KG1 (cell line): ENCODE measurements around the gene CALHM1.
"Not testable (repeated sequence)": the region's sequence is repeated elsewhere in the genome, so short reads cannot be mapped to it uniquely, and the experiment has no call there.

ENCODE experiments used
- DNase-seq: peaks from one replicate; lab custom pipeline; 2025; lab: John Stamatoyannopoulos, UW

Gene CALHM1

GRCh38 chr10:103458720-103459119 lies at the start of gene CALHM1:
CALHM1 (minus strand) TSS chr10:103458900; CDS start chr10:103458751, 149 bp downstream.
- no peak for DNase-seq

- DNase-seq: no peak
Observed at GRCh38 chr10:103507235-103508191, 48.8 kb upstream of the CALHM1 start.

GRCh38 chr10:103506061-103506460 lies 47.4 kb upstream of the CALHM1 start:
- no peak for DNase-seq

GRCh38 chr10:103504181-103504783 lies 45.6 kb upstream of the CALHM1 start:
- no peak for DNase-seq

- DNase-seq: not testable (repeated sequence)
Observed at GRCh38 chr10:103503777-103504176, 45.1 kb upstream of the CALHM1 start.

GRCh38 chr10:103502849-103503660 lies 44.4 kb upstream of the CALHM1 start:
- DNase-seq: no peak

- no peak for DNase-seq
Observed at GRCh38 chr10:103501186-103501585, 42.5 kb upstream of the CALHM1 start.

- no peak for DNase-seq
Observed at GRCh38 chr10:103500481-103500880, 41.8 kb upstream of the CALHM1 start.

- DNase-seq: no peak
Observed at GRCh38 chr10:103499881-103500280, 41.2 kb upstream of the CALHM1 start.

GRCh38 chr10:103498936-103499638 lies 40.4 kb upstream of the CALHM1 start:
- no peak for DNase-seq

- no peak for DNase-seq
Observed at GRCh38 chr10:103497161-103497915, 38.6 kb upstream of the CALHM1 start.

GRCh38 chr10:103495321-103495720 lies 36.6 kb upstream of the CALHM1 start:
- no peak for DNase-seq

GRCh38 chr10:103493916-103494877 lies 35.5 kb upstream of the CALHM1 start:
- no peak for DNase-seq

- DNase-seq: no peak
Observed at GRCh38 chr10:103493362-103493915, 34.7 kb upstream of the CALHM1 start, which contains the start of gene NEURL1. NEURL1 (plus strand) TSS chr10:103493705; CDS start chr10:103494388, 683 bp downstream.

GRCh38 chr10:103492655-103493261 lies 34.1 kb upstream of the CALHM1 start:
- no peak for DNase-seq

GRCh38 chr10:103491729-103492364 lies 33.1 kb upstream of the CALHM1 start:
- no peak for DNase-seq

- DNase-seq: no peak
Observed at GRCh38 chr10:103490986-103491314, 32.2 kb upstream of the CALHM1 start.

GRCh38 chr10:103487410-103487708 lies 28.7 kb upstream of the CALHM1 start:
- DNase-seq: no peak
